ENCODE results near the gene SUZ12.

- TF ChIP-seq ETS1 (IDR thresholded peaks at IDR 0.05) (no peak), CTCF (conservative IDR thresholded peaks at IDR 0.05; ENCODE audit: low read depth in 2 of 2) (no peak), EZH2 (IDR thresholded peaks at IDR 0.05; ENCODE audit: low read depth, unreplicated experiment) (no peak), STAT1 (IDR thresholded peaks at IDR 0.05; ENCODE audit: unreplicated experiment) (no peak), POLR2AphosphoS5 (IDR thresholded peaks at IDR 0.05; ENCODE audit: low read depth) (no peak), NANOG (IDR thresholded peaks at IDR 0.05; ENCODE audit: borderline replicate concordance) (no peak)
These were observed 73.3 kb downstream of the SUZ12 start for GRCh38 chr17:32010114-32010513.
